GM19468 (cell line): Measurements from ENCODE around the gene CELSR3.

Source experiments
- ATAC-seq: cut with Tn5 transposase; IDR thresholded peaks from one replicate; pipeline ENCODE4 v1.9.1; 2021; ENCODE audit warnings: mild to moderate bottlenecking, moderate library complexity, moderate number of reproducible peaks; ENCODE audit not compliant: unreplicated experiment; ENCODE audit errors: extremely low read depth

CELSR3 gene

DNA sequence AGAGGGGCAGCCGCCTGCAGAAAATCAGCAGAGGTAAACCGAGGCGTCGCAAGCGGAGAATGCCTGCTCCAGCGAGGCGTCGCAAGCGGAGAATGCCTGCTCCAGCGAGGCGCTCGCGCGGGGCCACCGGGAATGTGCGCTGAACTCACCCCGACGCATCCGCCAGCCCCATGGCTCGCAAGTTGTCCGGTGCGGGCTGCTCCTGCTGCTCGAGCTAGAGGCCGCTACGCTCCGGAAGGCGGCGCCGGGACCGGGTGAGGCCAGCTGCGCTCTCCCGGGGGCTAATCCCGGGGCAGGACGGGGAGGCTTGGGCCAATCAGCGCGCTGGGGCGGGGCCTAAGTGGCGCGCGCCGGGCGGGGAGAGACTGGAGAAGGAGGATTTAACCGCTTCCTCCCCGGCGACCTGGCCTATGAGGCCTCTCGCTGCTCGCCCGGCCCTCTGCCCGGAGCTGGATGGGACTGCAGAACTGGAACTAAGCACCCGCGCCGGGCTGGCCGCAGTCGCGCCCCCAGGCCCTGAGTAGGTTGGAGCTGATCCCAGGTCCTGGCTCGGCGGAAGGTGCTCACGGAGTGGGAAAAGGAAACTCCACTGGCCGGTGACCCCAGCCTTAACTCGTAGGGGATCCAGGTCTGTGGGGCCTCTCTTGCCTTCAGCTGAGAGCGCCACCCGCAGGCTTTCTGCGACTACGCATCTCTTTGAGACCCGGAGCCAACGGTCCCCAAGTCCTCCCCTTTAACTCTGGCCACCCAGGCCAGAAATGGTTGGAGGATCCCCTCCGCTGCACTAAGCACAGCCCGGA is 27.3 kb downstream of the CELSR3 start, which contains the start of gene SLC26A6:
Gene SLC26A6, minus strand, starts transcription at position 240 of the 800 bp plus-strand sequence. Its CDS starts 68 bp downstream, at position 172.
- peak; percentile 71 for ATAC-seq

DNA sequence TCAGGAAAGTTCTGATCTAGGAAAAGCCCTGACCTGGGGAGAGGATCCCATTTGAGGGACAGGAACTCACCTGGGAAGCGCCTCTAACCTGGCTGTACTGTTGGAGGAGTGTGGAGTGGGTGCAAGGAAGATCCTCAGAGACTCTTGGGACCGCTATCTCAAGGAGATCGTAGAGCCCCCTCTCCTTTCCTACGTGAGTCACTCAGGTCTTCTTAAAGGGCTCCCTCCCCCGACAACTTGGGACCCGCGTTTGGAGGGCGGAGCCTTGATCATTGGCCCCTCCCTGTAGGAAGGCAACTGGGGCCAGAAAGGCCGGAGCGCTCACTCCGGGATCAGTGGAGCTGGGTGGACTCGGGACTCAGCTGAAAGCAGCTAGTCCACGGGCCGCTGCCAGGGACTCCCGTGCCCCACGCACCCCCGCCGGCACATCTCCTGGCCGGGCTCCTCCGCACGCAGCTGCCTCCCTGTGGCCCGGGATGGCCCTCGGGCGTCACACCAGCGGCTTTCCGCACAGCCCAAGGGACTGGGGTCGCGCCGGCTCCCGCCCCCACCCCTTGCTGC is 27.9 kb downstream of the CELSR3 start:
- ATAC-seq, result peak; percentile 5

DNA sequence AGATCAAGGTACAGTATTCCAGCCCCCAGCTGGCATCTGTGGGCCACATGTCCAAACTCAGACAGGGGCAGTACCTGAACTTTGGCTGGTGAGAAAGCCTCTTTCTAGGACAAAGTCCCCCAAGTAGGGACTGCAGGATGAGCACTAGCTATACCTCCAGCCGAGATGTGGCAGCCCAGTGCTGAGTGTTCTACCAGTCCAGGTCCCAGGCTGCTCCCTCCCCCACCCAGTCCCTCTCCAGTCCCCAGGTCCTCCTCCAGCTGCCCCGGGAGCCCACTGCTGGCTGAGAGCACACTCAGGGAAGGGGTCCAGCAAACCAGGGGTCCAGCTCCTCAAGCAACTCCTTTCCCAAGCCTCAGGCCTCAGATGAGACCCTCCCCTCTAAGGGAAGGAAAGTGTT is 28.9 kb downstream of the CELSR3 start:
- no peak for ATAC-seq

DNA sequence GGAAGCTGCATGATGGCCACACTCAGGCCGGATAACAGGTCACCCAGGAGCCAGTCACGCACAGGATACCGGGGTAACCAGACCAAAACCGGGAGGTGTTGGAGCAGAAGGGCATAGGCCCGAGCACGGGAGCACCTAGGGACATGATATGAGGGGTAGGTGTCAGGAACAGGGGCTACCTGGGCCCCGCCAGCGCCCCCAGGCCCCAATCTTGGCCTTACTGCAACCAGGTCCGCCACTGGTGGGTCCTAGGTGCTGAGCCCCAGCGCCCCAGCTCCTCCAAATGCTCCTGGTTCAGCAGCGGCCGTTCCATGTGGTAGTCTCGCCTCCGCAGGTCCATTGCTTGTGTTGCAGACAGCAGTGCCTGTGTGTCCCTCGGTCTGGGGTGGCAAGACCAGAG is 29.4 kb downstream of the CELSR3 start:
- ATAC-seq, result no peak

DNA sequence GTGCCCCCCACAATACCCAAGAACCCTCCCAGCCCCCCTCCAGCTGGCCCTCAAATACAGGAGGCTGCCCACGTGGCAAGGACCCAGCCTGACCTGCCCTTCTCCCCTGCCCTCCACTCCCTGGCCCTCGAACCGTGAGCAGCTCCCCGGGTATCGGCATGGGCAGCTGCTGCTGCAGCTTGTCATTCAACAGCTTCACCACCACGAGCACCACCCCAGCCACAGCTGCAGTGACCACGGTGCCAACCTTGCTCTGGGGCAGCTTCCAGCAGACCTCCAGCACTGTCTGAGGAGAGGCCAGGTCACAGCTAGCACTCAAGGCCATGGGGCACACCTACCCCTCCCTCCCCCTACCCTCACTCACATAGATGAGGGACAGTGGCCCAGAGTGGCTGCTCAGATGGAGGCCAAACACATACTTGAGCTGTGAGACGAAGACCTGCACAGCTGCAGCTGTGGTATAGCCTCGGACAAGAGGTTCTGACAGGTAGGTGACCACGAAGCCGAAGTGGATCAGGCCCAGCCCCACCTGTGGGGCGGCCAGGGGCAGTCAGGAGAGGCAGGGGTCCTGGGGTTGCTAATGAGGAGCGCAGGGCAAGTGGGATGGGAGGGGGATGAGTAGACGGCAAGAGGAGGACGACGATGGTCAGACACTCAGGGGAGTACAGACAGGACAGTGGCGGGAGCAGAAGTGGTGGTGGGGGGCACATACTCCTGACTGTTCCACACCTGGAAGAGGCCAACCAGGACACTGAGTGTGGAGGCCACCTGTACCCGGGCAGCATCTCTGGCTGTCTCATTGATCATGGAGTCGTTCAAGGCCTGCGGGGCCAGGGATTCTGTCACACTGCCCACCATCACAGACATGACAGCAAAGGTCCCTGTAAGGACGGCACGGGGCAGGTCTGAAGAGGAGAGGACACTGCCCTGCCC is 30.9 kb downstream of the CELSR3 start:
- no peak for ATAC-seq

DNA sequence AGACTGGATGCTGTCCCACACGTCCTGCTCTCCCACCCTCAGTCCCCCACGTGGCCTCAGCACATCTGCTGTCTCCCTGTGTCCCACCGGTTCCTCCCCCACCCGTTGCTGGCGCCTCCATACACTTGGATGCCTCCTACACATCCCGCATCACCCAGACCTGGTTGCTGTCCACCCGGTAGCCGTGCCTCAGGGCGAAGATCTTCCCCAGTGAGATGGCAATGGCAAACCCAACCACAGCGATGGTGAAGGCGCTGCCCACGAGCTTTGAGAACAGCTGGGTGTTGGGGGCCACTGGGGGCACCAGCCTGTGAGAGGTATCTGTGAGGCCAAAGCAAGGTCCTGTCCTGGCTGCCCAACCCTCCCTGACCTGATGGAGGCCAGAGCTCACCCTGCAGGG is 31.9 kb downstream of the CELSR3 start:
- ATAC-seq, result no peak

DNA sequence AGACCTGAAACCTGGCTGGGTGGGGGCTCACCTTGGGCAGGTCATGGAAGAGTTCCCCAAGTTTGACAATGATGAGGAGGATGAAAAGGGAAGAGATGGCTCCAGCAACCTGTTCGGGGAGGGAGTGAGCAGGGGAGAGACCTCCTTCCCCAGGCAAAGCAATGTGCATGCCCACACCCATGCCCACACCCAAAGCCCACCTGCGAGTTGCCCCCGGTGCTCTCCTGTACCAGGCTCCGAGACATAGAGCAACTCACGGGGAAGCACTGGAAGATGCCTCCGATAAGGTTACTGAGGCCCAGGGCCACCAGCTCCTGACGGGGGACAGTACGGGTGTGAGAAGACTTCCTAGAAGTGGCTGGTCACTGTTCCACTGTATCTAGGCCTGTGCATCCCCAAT is 32.3 kb downstream of the CELSR3 start:
- no peak for ATAC-seq

DNA sequence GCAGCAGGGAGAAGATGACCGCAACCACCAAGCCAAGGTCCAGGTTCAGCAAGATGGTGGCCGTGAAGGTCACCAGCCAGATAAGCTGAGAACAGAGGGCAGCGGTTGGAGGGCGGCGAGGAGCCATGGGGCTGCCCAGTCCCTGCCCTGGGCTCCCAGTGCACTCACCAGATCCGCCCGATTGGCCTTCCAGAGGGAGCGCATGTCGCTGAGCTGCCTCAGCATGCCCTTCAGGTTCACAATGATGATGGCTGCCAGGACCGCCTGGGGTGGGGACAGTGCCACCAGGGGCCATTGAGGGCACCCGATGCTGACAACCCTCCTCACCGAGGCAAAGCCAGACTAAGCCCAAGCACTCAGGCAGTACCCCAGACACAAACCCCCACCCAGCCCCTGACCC is 32.8 kb downstream of the CELSR3 start:
- no peak for ATAC-seq

DNA sequence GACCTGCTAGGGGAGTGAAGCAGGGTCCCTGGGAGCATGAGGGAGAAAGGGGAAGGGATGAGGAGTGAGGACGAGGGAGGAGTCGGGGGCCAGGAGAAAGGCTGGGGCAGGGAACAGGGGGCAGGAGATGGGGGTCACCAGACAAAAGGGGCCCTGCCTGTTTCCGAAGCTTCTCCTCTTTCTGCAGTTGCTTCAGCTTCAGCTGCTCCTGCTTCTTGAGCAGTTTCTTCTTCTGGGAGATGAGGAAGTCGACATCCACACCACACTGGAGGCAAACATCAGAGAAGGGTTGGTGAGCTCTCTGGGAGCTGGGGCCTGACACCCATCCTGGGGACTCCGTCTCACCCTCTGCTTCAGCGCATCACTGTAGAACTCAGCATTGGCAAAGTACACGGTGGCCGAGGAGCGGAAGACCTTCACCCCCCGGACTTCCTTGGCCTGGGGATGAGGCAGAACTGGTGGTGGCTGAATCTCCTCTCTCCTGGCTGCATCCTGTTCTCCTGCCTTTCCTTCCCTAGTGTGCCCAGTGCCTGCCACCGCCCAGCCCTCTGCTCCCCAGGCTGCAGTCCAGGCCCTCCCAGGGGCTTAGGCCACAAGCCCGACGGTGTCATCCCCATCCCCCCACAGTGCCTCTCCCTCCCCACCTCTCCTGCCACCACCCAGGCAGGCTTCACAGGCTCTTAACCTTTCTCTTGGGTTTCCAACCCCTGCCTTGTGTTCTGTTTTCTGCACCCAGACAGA is 34.2 kb downstream of the CELSR3 start:
- ATAC-seq, result no peak

DNA sequence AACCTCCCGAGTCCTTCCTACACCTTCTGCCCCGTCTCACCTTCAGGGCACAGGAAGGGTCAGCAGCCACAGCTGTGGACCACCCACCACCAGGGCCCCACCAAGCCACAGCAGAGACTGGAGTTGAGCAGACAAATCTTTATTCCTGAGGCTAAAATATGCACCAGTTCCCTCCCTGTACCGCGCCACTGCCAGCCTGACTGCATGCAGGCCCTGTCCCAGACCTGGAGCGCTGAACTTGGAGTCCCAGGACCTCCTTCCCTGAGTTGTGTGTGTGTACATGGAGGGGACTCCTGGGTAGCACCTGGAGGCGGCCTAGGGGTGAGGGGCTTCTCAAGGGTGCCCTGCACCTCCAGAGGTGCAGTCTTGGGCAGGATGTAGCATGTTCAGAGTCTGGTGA is 37.1 kb downstream of the CELSR3 start:
- ATAC-seq, result no peak

DNA sequence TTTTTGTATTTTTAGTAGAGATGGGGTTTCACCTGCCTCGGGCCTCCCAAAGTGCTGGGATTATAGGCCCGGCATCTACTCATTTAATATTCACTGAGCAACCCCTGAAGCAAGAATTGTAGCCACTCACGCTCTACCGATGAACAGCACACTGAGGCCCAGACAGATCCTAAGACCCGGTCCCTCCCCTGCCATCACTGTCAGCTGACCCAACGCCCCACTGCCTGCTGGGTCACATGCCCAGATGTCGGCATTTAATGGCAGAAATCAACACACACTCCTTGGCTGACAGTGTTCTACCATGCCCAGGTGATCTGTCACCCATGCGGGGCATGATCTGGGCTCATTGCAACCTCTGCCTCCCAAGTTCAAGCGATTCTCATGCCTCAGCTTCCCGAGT is 37.9 kb downstream of the CELSR3 start:
- no peak for ATAC-seq

DNA sequence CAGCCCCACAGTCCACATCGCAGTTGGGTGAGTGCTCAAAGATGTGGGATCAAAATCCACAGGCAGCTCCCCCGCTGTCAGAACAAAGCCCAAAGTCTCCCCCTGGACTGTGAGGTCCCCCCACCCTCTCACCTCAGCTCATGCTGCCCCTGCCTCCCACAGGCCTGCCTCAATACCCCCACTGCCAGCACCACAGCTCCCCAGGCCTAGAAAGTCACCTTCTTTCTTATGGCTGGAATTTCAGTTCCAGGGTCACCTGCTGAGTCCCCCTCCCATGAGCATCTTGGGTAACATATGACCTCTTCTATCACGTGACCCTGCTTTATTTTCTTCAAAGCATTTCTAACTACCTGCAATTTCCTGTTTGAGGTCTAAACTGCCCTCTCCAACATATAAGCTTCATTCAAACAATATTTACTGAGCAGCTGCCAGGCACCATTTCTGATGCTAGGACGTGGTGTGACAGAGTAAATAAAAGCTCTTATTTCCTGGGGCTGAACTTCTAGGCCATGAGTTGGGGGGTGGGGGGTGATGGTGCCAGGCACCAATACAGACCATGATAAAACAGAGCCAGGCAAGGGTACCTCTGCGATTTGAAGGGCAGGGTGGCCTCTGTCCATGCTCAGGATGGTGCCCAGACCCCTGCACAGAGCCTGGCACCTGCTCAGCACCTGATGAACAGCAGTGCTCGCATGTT is 38.7 kb downstream of the CELSR3 start:
- ATAC-seq, result no peak

DNA sequence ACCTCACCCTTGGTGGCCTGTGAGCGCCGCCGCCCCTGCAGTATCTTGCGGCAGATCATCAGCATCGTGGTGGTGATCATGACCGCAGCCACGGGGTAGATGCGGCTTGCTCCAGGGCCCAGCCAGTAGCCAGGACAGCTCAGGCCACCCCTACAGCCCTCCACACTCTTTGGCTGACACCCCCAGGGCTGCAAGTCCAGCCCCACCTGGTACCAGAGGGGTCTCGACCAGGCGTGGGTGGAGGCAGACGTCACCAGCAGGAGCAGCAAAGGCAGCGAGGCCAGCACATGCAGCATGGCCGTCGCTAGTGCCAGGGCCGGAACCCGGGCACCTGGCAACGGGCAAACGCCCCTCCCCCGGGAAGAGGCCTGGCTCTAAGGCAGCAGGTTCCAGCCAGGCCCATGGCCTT is 41.2 kb downstream of the CELSR3 start, which contains the start of gene TMEM89:
Gene TMEM89, minus strand, starts transcription at position 309 of the 409 bp plus-strand sequence. Its CDS starts 13 bp downstream, at position 296.
- ATAC-seq, result no peak

DNA sequence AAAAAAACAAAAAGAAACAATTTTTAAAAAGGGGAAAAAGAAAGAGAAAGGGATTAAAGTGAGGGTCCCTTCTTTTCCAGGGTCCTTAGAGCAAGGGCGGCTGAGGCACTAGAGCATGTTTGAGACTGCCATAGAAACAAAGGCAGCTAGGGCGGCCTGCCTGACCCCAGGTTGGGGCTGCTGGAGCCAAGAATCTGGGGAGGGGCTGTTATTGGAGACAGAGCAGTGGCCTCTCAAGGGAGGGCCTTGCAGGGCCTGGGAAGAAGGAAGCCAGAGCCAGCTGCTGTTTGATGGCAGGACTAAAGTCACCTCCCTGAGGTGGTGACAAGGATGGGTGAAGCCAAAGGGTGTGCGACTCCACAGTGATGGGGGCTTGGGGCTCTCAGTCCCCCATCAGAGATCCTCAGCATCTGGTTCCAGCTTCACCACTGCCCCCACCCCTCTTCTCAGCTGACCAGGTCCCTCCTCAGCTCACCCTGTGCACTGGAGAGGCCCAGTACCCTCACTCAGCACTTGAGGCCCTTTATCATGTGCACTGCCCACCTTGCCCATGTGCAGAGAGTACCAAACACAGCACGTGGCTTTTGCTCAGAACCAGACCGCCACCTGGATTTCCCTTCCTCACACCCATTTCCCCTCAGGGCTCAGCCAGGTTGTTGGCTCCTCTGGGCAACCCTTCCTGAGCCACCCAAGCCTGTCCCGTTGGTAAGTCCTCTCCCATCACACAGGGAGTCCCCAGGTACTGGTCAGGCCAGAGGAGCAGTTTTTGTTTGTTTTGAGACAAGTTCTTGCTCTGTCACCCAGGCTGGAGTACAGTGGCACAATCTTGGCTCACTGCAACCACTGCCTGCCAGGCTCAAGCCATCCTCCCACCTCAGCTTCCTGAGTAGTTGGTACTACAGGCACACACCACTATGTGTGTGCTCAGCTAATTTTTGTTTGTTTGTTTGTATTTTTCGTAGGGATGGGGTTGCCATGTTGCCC is 42.9 kb downstream of the CELSR3 start:
- no peak for ATAC-seq

DNA sequence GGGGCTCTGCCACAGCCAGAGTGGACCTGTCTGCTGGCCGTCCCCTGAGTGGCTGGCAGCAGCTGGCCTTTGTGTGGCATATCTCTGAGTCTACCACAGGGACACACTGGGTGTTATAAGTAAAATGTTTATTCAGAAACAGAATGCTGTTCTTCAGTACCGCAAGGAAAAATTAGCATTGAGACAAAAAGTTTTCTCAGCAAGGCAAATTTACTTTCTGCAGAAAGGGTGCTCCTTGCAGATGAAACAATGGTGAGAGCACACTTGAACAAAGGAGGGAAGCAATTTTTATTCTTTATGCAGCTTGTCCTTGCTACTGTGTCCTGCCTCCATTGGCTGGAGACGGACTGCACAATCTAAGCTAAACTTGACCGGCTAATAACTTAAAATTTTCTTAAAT is 45.1 kb downstream of the CELSR3 start:
- no peak for ATAC-seq

DNA sequence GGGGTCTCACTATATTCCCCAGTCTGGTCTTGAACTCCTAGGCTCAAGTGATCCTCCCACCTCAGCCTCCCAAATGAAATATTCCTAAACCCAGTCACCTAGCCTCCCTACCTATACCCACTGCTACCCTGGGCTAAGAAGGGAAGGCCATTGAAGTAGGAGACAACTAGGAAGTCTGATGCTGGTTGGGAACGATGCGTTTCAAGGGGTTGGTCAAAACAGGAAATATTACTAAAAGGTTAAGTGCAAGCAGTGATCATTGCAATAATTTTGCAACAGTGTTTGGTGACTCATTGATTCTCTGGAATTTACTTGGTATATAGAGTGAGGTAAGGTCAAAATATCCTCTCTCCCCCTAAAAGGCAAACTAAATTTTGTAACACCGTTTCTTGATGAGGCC is 48.6 kb downstream of the CELSR3 start:
- ATAC-seq, result no peak

DNA sequence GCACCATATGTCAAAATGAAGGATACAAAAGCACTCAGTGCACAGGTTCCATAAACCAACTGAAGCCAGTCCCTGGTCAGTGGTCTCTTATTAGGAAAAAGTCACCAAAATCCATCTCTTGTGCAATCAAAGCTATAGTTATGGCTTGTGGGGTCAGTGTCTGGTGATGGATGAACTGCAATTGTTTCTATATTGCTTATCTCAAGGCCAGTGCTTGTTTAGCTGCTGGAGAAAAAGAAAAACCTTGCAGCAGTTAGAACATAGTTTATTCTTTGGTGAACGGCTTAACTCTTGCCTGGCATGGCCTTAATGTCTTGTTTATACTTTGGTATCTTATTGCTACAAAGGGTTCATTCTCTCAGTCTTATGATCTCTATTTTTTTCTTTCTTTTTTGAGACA is 50.4 kb downstream of the CELSR3 start:
- ATAC-seq, result no peak
